HL-60 (cell line): ENCODE data around the gene FGGY.

Experiments used
- DNase-seq, 2 experiments: peaks; one replicate each; pipeline ENCODE4 v3.0.0-alpha.2; 2010 to 2020; ENCODE audit warnings: low read depth in 1 of 2, low spot score in 1 of 2
- H3K27ac ChIP-seq: fragments of 250-450 bp; sonication (Bioruptor Pico); replicated peaks from 2 replicates; pipeline ENCODE4 v1.5.1; 2020; ENCODE audit warnings: mild to moderate bottlenecking, moderate library complexity
- H3K27me3 ChIP-seq: fragments of 250-450 bp; sonication (Bioruptor Pico); 2 replicates; pipeline ENCODE4 v1.5.1; 2021; ENCODE audit warnings: mild to moderate bottlenecking, moderate library complexity; ENCODE audit not compliant: insufficient read depth, poor library complexity, severe bottlenecking
- H3K4me3 ChIP-seq: replicated peaks from 2 replicates; pipeline ENCODE4 v1.5.1; 2011; ENCODE audit warnings: mild to moderate bottlenecking, control low read depth, low read length; ENCODE audit not compliant: insufficient read depth
- CTCF ChIP-seq: IDR thresholded peaks from one replicate; pipeline ENCODE4 v1.5.1; 2011; ENCODE audit warnings: low read length, control low read depth, inconsistent platforms; ENCODE audit not compliant: insufficient read depth
- GABPA ChIP-seq: IDR thresholded peaks from 2 replicates; pipeline ENCODE4 v1.6.1; 2012; ENCODE audit warnings: low read depth
- POLR2AphosphoS5 ChIP-seq: IDR thresholded peaks from 2 replicates; pipeline ENCODE4 v1.6.1; 2012; ENCODE audit warnings: low read depth
- SPI1 ChIP-seq: IDR thresholded peaks from 2 replicates; pipeline ENCODE4 v1.6.1; 2012; ENCODE audit warnings: low read depth, mild to moderate bottlenecking, borderline replicate concordance
- TF ChIP-seq, protein P1 (sequence below): IDR thresholded peaks from 2 replicates; pipeline ENCODE4 v1.6.1; 2012; ENCODE audit warnings: low read depth; ENCODE audit not compliant: insufficient replicate concordance

Gene FGGY

GRCh38 chr1:59482986-59483385, 186.1 kb downstream of the FGGY start:
- H3K27ac ChIP-seq, result no peak overlapping the region
- H3K27me3 ChIP-seq, result no peaks in the 10 kb centered on the region
- no peak overlapping the region for H3K4me3 ChIP-seq
- TF ChIP-seq, protein P1, sequence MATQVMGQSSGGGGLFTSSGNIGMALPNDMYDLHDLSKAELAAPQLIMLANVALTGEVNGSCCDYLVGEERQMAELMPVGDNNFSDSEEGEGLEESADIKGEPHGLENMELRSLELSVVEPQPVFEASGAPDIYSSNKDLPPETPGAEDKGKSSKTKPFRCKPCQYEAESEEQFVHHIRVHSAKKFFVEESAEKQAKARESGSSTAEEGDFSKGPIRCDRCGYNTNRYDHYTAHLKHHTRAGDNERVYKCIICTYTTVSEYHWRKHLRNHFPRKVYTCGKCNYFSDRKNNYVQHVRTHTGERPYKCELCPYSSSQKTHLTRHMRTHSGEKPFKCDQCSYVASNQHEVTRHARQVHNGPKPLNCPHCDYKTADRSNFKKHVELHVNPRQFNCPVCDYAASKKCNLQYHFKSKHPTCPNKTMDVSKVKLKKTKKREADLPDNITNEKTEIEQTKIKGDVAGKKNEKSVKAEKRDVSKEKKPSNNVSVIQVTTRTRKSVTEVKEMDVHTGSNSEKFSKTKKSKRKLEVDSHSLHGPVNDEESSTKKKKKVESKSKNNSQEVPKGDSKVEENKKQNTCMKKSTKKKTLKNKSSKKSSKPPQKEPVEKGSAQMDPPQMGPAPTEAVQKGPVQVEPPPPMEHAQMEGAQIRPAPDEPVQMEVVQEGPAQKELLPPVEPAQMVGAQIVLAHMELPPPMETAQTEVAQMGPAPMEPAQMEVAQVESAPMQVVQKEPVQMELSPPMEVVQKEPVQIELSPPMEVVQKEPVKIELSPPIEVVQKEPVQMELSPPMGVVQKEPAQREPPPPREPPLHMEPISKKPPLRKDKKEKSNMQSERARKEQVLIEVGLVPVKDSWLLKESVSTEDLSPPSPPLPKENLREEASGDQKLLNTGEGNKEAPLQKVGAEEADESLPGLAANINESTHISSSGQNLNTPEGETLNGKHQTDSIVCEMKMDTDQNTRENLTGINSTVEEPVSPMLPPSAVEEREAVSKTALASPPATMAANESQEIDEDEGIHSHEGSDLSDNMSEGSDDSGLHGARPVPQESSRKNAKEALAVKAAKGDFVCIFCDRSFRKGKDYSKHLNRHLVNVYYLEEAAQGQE, result no peak
- TF ChIP-seq POLR2AphosphoS5 (no peak), CTCF (no peak), SPI1 (no peak), GABPA (no peak)
- no peak for DNase-seq

- no peak overlapping the region for H3K27ac ChIP-seq
- no peak for DNase-seq
- TF ChIP-seq SPI1 (no peak), POLR2AphosphoS5 (no peak), GABPA (no peak), CTCF (no peak)
- TF ChIP-seq, protein P1, result no peak
- H3K27me3 ChIP-seq, result no peaks in the 10 kb centered on the region
- H3K4me3 ChIP-seq, result no peak overlapping the region
These were observed 187.2 kb downstream of the FGGY start for GRCh38 chr1:59484096-59484495.

- DNase-seq, result no peak
- Histone ChIP-seq H3K4me3 (no peak overlapping the region), H3K27ac (no peak overlapping the region)
These were observed 188.3 kb downstream of the FGGY start for GRCh38 chr1:59485171-59485570.

More at GRCh38 chr1:59485171-59485570, 188.3 kb downstream of the FGGY start:
- TF ChIP-seq, protein P1, result no peak
- TF ChIP-seq SPI1 (no peak), CTCF (no peak), GABPA (no peak), POLR2AphosphoS5 (no peak)
- no peaks in the 10 kb centered on the region for H3K27me3 ChIP-seq
